GM23338 (cell line): ENCODE data around the gene GKN1. TPM values are rescaled to one million over a fixed set of nuclear protein-coding genes. Genes with fewer than 3 reads are reported as not detected.
A peak's percentile ranks its signal among the peaks of the same experiment; 100 is the strongest.

ENCODE experiments used
- ATAC-seq: fragments of 200-7000 bp; cut with Tn5 transposase; 3 replicates; pipeline ENCODE4 v1.9.1; 2020
- DNase-seq: peaks from one replicate; pipeline ENCODE4 v3.0.0-alpha.2; 2015; ENCODE audit warnings: low spot score
- H2AFZ ChIP-seq: fragments of 200-600 bp; sonication (generic); 2 replicates; pipeline ENCODE4 v1.8.0; 2016; ENCODE audit warnings: antibody characterized with exemption, mild to moderate bottlenecking, moderate library complexity
- H3F3A ChIP-seq: fragments of 200-600 bp; sonication (generic); replicated peaks from 2 replicates; pipeline ENCODE4 v1.8.0; 2017; ENCODE audit warnings: antibody characterized with exemption, mixed run types, low read depth
- H3K27ac ChIP-seq: fragments of 200-600 bp; sonication (generic); 2 replicates; pipeline ENCODE4 v1.6.1; 2016; ENCODE audit warnings: low read depth
- H3K27me3 ChIP-seq: fragments of 200-600 bp; sonication (generic); 2 replicates; pipeline ENCODE4 v1.8.0; 2016; ENCODE audit warnings: mild to moderate bottlenecking, mixed run types, moderate library complexity; ENCODE audit not compliant: insufficient read depth
- H3K36me3 ChIP-seq: fragments of 200-600 bp; sonication (generic); 2 replicates; pipeline ENCODE4 v1.8.0; 2016; ENCODE audit warnings: mild to moderate bottlenecking; ENCODE audit not compliant: insufficient read depth
- H3K4me1 ChIP-seq: fragments of 200-600 bp; sonication (generic); 2 replicates; pipeline ENCODE4 v1.8.0; 2016; ENCODE audit warnings: mild to moderate bottlenecking, moderate library complexity; ENCODE audit not compliant: insufficient read depth
- H3K4me2 ChIP-seq: fragments of 200-600 bp; sonication (generic); 2 replicates; pipeline ENCODE4 v1.7.1; 2017; ENCODE audit warnings: mixed run types
- H3K4me3 ChIP-seq: fragments of 200-600 bp; sonication (generic); 2 replicates; pipeline ENCODE4 v1.6.1; 2016; ENCODE audit warnings: mixed run types
- H3K79me2 ChIP-seq: fragments of 200-600 bp; sonication (generic); replicated peaks from 2 replicates; pipeline ENCODE4 v1.8.0; 2017; ENCODE audit warnings: mild to moderate bottlenecking; ENCODE audit not compliant: insufficient read depth
- H3K9me2 ChIP-seq: fragments of 200-600 bp; sonication (generic); 2 replicates; pipeline ENCODE4 v1.8.0; 2017; ENCODE audit not compliant: insufficient read depth
- H4K20me1 ChIP-seq: fragments of 200-600 bp; sonication (generic); replicated peaks from 2 replicates; pipeline ENCODE4 v1.8.0; 2017; ENCODE audit warnings: mild to moderate bottlenecking; ENCODE audit not compliant: insufficient read depth
- H3K27ac Mint-ChIP-seq: 2 replicates; pipeline ENCODE4 v1.8.0; 2020; ENCODE audit warnings: inconsistent platforms, mild to moderate bottlenecking, moderate library complexity, mixed read lengths
- H3K27me3 Mint-ChIP-seq: 3 replicates; pipeline ENCODE4 v1.8.0; 2022; ENCODE audit warnings: low read depth, mild to moderate bottlenecking, moderate library complexity, mixed read lengths, inconsistent platforms; ENCODE audit not compliant: insufficient read depth, poor library complexity
- H3K36me3 Mint-ChIP-seq: 3 replicates; pipeline ENCODE4 v1.8.0; 2021; ENCODE audit warnings: low read depth, mild to moderate bottlenecking, inconsistent platforms, moderate library complexity, mixed read lengths
- H3K4me1 Mint-ChIP-seq: 3 replicates; pipeline ENCODE4 v1.8.0; 2020; ENCODE audit warnings: mild to moderate bottlenecking, inconsistent platforms, mixed read lengths
- H3K4me3 Mint-ChIP-seq: 3 replicates; pipeline ENCODE4 v1.8.0; 2021; ENCODE audit warnings: moderate library complexity, mild to moderate bottlenecking, inconsistent platforms, mixed read lengths
- H3K9me3 Mint-ChIP-seq: 3 replicates; pipeline ENCODE4 v1.8.0; 2020; ENCODE audit warnings: moderate library complexity, mild to moderate bottlenecking, inconsistent platforms, mixed read lengths
- CREB1 ChIP-seq: fragments of 250-450 bp; sonication (Bioruptor Pico); IDR thresholded peaks from 2 replicates; pipeline ENCODE4 v1.5.0; 2020; ENCODE audit warnings: low read depth, mild to moderate bottlenecking, moderate library complexity
- EZH2 ChIP-seq: fragments of 200-600 bp; sonication (generic); IDR thresholded peaks from one replicate; pipeline ENCODE4 v1.8.0; 2017; ENCODE audit warnings: antibody characterized with exemption, mild to moderate bottlenecking, low read depth; ENCODE audit not compliant: unreplicated experiment
- EZH2phosphoT487 ChIP-seq: fragments of 200-600 bp; sonication (generic); IDR thresholded peaks from one replicate; pipeline ENCODE4 v1.8.1; 2018; ENCODE audit warnings: antibody characterized with exemption; ENCODE audit not compliant: unreplicated experiment
- JUNB ChIP-seq: IDR thresholded peaks from one replicate; pipeline ENCODE4 v1.6.1; 2016; ENCODE audit warnings: antibody characterized with exemption; ENCODE audit not compliant: unreplicated experiment
- NANOG ChIP-seq: IDR thresholded peaks from 2 replicates; pipeline ENCODE4 v1.6.1; 2016; ENCODE audit warnings: antibody characterized with exemption, borderline replicate concordance
- POLR2AphosphoS5 ChIP-seq: IDR thresholded peaks from 2 replicates; pipeline ENCODE4 v1.6.1; 2016; ENCODE audit warnings: antibody characterized with exemption, low read depth
- STAT1 ChIP-seq: IDR thresholded peaks from one replicate; pipeline ENCODE4 v1.6.1; 2016; ENCODE audit warnings: antibody characterized with exemption; ENCODE audit not compliant: unreplicated experiment
- ZNF114 ChIP-seq: fragments of 250-450 bp; sonication (Bioruptor Pico); IDR thresholded peaks from 2 replicates; pipeline ENCODE4 v1.5.0; 2020; ENCODE audit warnings: mild to moderate bottlenecking, moderate library complexity
- ZNF331 ChIP-seq: fragments of 250-450 bp; sonication (Bioruptor Pico); IDR thresholded peaks from 2 replicates; pipeline ENCODE4 v1.5.0; 2020; ENCODE audit warnings: low read depth, mild to moderate bottlenecking, moderate library complexity
- polyA plus RNA-seq: library from polyadenylated mRNA; unstranded; fragments of >200 nt; fragmentation: Nextera tagmentation; extraction: Ambion mirVana; gene quantifications from 2 replicates; pipeline ENCODE4 v1.2.1, GENCODE V29; 2016
- total RNA-seq: library from RNA; depleted of rRNA; stranded (reverse); fragments of >200 nt; shearing (Covaris generic); gene quantifications from 2 replicates; pipeline ENCODE4 v1.2.3, GENCODE V29; 2014
- TF ChIP-seq, protein P1 (sequence below): IDR thresholded peaks from one replicate; pipeline ENCODE4 v1.6.1; 2018; ENCODE audit warnings: antibody characterized with exemption; ENCODE audit not compliant: unreplicated experiment
- TF ChIP-seq, protein P2 (sequence below): IDR thresholded peaks from 2 replicates; pipeline ENCODE4 v1.6.1; 2016; ENCODE audit warnings: antibody characterized with exemption

Gene GKN1
- total and polyA plus RNA-seq, 2 experiments from 2014 or later: not detected

DNA sequence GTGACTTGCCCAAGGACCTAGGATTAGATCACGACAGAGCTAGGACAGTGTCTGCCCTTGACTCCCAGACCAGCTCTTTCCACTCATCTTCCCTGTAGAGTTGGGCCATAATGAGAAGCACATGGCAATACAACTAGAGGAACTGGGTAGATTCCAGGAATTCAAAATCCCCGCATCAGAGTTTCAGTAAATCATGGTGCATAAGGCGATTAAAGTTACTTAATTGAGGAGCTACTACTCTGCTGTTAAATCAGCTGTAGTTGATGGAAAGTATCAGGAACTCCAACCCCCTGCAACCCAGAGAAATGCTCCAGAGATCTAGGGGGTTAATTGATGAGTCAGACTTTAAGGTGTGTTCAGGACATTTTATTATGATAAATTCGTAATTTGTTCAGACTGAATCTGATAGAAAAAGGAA lies 44.3 kb downstream of the GKN1 start:
- Mint-ChIP-seq H3K9me3 (no peaks in the 10 kb centered on the region), H3K27ac (no peak overlapping the region; the same call in 1 of the 2 replicates), H3K4me3 (no peak overlapping the region), H3K27me3 (peaks cover 11% of the 10 kb centered on the region), H3K36me3 (no peaks in the 10 kb centered on the region), H3K4me1 (peaks cover 44% of the 10 kb centered on the region)
- Histone ChIP-seq H3K36me3 (no peaks in the 10 kb centered on the region), H3K4me2 (no peak overlapping the region), H3K27me3 (peaks cover 7% of the 10 kb centered on the region; the same call in 1 of the 2 replicates), H3F3A (no peaks in the 10 kb centered on the region), H3K9me2 (peaks cover 6% of the 10 kb centered on the region; the same call in 1 of the 2 replicates), H3K79me2 (peaks cover 92% of the 10 kb centered on the region), H3K4me3 (no peak overlapping the region), H2AFZ (no peak overlapping the region), H4K20me1 (peaks cover 9% of the 10 kb centered on the region), H3K4me1 (peaks cover 28% of the 10 kb centered on the region), H3K27ac (no peak overlapping the region)
- DNase-seq (no peak), ATAC-seq (no peak)
- TF ChIP-seq CREB1 (CRISPR knock-in tag) (no peak), JUNB (no peak), ZNF114 (CRISPR knock-in tag) (no peak), EZH2phosphoT487 (no peak), POLR2AphosphoS5 (no peak), STAT1 (no peak)
- TF ChIP-seq, protein P1, sequence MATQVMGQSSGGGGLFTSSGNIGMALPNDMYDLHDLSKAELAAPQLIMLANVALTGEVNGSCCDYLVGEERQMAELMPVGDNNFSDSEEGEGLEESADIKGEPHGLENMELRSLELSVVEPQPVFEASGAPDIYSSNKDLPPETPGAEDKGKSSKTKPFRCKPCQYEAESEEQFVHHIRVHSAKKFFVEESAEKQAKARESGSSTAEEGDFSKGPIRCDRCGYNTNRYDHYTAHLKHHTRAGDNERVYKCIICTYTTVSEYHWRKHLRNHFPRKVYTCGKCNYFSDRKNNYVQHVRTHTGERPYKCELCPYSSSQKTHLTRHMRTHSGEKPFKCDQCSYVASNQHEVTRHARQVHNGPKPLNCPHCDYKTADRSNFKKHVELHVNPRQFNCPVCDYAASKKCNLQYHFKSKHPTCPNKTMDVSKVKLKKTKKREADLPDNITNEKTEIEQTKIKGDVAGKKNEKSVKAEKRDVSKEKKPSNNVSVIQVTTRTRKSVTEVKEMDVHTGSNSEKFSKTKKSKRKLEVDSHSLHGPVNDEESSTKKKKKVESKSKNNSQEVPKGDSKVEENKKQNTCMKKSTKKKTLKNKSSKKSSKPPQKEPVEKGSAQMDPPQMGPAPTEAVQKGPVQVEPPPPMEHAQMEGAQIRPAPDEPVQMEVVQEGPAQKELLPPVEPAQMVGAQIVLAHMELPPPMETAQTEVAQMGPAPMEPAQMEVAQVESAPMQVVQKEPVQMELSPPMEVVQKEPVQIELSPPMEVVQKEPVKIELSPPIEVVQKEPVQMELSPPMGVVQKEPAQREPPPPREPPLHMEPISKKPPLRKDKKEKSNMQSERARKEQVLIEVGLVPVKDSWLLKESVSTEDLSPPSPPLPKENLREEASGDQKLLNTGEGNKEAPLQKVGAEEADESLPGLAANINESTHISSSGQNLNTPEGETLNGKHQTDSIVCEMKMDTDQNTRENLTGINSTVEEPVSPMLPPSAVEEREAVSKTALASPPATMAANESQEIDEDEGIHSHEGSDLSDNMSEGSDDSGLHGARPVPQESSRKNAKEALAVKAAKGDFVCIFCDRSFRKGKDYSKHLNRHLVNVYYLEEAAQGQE: no peak

DNA sequence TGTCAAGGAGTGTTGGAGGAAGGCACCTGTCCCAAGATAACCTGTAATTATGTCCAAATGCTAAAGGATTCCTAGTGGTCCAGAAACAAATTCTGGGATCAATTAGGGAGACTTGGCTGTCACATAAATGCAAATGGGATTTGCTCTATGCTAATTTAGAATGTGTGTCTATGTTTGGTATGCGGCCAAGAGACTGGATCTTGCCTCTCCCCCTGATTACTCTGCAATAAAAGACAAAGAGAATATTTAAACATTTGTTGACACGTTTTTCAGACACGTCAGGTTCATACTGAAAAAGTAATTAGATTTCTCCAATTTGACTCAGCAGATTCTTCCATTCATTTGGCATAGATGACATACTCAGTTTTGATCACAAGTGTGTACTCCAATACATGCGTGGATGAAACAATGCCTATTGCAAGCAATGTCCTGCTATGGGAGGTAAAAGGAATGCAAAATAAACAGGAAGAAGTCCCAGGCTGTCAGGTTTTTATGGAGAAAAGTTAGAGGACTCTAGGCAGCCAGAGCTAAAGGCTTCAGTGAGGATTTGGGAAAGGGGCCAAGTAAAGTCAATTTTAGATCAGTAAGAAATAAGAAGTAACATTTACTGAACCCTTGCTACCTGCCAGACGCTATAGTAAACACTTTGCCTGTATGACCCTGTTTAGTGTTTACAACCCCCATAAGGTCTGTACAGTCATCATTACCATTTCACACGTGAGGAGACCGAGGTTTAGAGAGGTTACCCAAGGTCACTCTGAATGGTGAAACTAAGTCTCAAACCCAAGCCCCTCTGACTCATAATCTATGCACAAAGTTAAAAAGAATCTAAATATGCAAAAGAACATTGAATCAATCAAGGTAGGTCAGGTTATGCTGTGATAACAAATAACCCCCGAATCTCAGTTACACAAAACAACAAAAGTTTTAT lies 46.3 kb downstream of the GKN1 start:
- H2AFZ ChIP-seq: no peak overlapping the region
- H3K4me3 ChIP-seq: no peak overlapping the region
- H3F3A ChIP-seq: no peaks in the 10 kb centered on the region
- H3K36me3 ChIP-seq: no peaks in the 10 kb centered on the region
- H3K27ac ChIP-seq: no peak overlapping the region
- H3K4me1 Mint-ChIP-seq: peaks cover 34% of the 10 kb centered on the region
- ATAC-seq: no peak
- H3K4me1 ChIP-seq: peaks cover 16% of the 10 kb centered on the region; the same call in 1 of the 2 replicates
- no peaks in the 10 kb centered on the region for H3K36me3 Mint-ChIP-seq
- H3K9me2 ChIP-seq: peaks cover 6% of the 10 kb centered on the region; the same call in 1 of the 2 replicates
- no peaks in the 10 kb centered on the region for H3K27me3 ChIP-seq
- H3K27ac Mint-ChIP-seq: peak overlapping the region; percentile 17
- no peak overlapping the region for H3K4me3 Mint-ChIP-seq
- no peak for DNase-seq
- no peak overlapping the region for H3K4me2 ChIP-seq
- H3K79me2 ChIP-seq: peaks cover 83% of the 10 kb centered on the region
- H4K20me1 ChIP-seq: peaks cover 9% of the 10 kb centered on the region
- no peaks in the 10 kb centered on the region for H3K27me3 Mint-ChIP-seq
- no peaks in the 10 kb centered on the region for H3K9me3 Mint-ChIP-seq
- TF ChIP-seq EZH2 (no peak), CREB1 (CRISPR knock-in tag) (no peak), NANOG (no peak), STAT1 (no peak), EZH2phosphoT487 (no peak), JUNB (no peak), POLR2AphosphoS5 (no peak), ZNF331 (CRISPR knock-in tag) (no peak)
- TF ChIP-seq, protein P1: no peak
- TF ChIP-seq, protein P2, sequence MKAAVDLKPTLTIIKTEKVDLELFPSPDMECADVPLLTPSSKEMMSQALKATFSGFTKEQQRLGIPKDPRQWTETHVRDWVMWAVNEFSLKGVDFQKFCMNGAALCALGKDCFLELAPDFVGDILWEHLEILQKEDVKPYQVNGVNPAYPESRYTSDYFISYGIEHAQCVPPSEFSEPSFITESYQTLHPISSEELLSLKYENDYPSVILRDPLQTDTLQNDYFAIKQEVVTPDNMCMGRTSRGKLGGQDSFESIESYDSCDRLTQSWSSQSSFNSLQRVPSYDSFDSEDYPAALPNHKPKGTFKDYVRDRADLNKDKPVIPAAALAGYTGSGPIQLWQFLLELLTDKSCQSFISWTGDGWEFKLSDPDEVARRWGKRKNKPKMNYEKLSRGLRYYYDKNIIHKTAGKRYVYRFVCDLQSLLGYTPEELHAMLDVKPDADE: no peak
